AG09309 (cell line): ENCODE results near the gene ACAP1.

Source experiments
- DNase-seq: peaks from one replicate; pipeline ENCODE4 v3.0.0-alpha.2; 2010; ENCODE audit warnings: low read depth
- H3K4me3 ChIP-seq: 2 replicates; pipeline ENCODE4 v1.5.1; 2011; ENCODE audit warnings: mild to moderate bottlenecking, low read depth, low read length, moderate library complexity; ENCODE audit not compliant: control insufficient read depth
- CTCF ChIP-seq: IDR thresholded peaks from 2 replicates; pipeline ENCODE4 v1.5.1; 2011; ENCODE audit warnings: mild to moderate bottlenecking, low read depth, low read length, inconsistent platforms; ENCODE audit not compliant: insufficient read depth, control insufficient read depth; ENCODE audit errors: missing control alignments

The ACAP1 gene

GRCh38 chr17:7336240-7337175 is at the start of gene ACAP1:
Gene ACAP1 (plus strand): TSS chr17:7336529. CDS start chr17:7336735, 206 bp downstream.
- H3K4me3 ChIP-seq = no peak within 1 kb of the TSS
- no peak for TF ChIP-seq CTCF
- DNase-seq = no peak

GRCh38 chr17:7289256-7290032 is 46.9 kb upstream of the ACAP1 start:
- no peak for DNase-seq
- TF ChIP-seq CTCF = no peak
- no peak overlapping the region for H3K4me3 ChIP-seq

GRCh38 chr17:7290166-7290565 is 46.2 kb upstream of the ACAP1 start:
- no peak overlapping the region for H3K4me3 ChIP-seq
- TF ChIP-seq CTCF = no peak
- DNase-seq = no peak

GRCh38 chr17:7290685-7291084 is 45.6 kb upstream of the ACAP1 start:
- no peak for TF ChIP-seq CTCF
- no peak overlapping the region for H3K4me3 ChIP-seq
- no peak for DNase-seq

- no peak for DNase-seq
- no peak overlapping the region for H3K4me3 ChIP-seq
- no peak for TF ChIP-seq CTCF
Measured at GRCh38 chr17:7292194-7292593, 44.1 kb upstream of the ACAP1 start.

- TF ChIP-seq CTCF = no peak
- no peak for DNase-seq
- H3K4me3 ChIP-seq = no peak overlapping the region
Measured at GRCh38 chr17:7292729-7293128, 43.6 kb upstream of the ACAP1 start.
